Trophoblast cell (in vitro differentiated cells and primary cell): Measurements from ENCODE around the gene UVRAG.

Experiments used
- DNase-seq, 2 donors: peaks; one replicate each; pipeline ENCODE4 v3.0.0-alpha.2; 2016
- H2AFZ ChIP-seq: 2 replicates; pipeline ENCODE4 v1.6.1; 2013; ENCODE audit warnings: low read length, moderate library complexity, mild to moderate bottlenecking; ENCODE audit not compliant: insufficient read depth, poor library complexity
- H2AK5ac ChIP-seq: 2 replicates; pipeline ENCODE4 v1.6.1; 2013; ENCODE audit warnings: mild to moderate bottlenecking, low read length
- H2BK120ac ChIP-seq: 2 replicates; pipeline ENCODE4 v1.6.1; 2013; ENCODE audit warnings: low read length, mild to moderate bottlenecking, moderate library complexity; ENCODE audit not compliant: insufficient read depth, poor library complexity
- H2BK12ac ChIP-seq: 2 replicates; pipeline ENCODE4 v1.6.1; 2013; ENCODE audit warnings: mild to moderate bottlenecking, low read length, moderate library complexity
- H2BK5ac ChIP-seq: 2 replicates; pipeline ENCODE4 v1.6.1; 2013; ENCODE audit warnings: low read length, low read depth, moderate library complexity, mild to moderate bottlenecking; ENCODE audit not compliant: poor library complexity
- H3K14ac ChIP-seq: 2 replicates; pipeline ENCODE4 v1.6.1; 2013; ENCODE audit warnings: mild to moderate bottlenecking, low read length
- H3K18ac ChIP-seq: 2 replicates; pipeline ENCODE4 v1.6.1; 2013; ENCODE audit warnings: mild to moderate bottlenecking, low read length
- H3K23ac ChIP-seq: 2 replicates; pipeline ENCODE4 v1.6.1; 2013; ENCODE audit warnings: low read length
- H3K27ac ChIP-seq: 2 replicates; pipeline ENCODE4 v1.5.1; 2013; ENCODE audit warnings: low read depth, mild to moderate bottlenecking, inconsistent platforms, low read length, moderate library complexity
- H3K27me3 ChIP-seq: 2 replicates; pipeline ENCODE4 v1.6.1; 2013; ENCODE audit warnings: inconsistent platforms, mild to moderate bottlenecking, low read length, moderate library complexity; ENCODE audit not compliant: insufficient read depth
- H3K36me3 ChIP-seq, 2 experiments: 1 replicate in 1 of 2; 2 replicates in 1 of 2; pipeline ENCODE4 v1.6.1; 2013; ENCODE audit warnings: low read length in 2 of 2, mild to moderate bottlenecking in 2 of 2, moderate library complexity in 1 of 2; ENCODE audit not compliant: insufficient read depth in 2 of 2, control insufficient read depth in 1 of 2
- H3K4ac ChIP-seq: 2 replicates; pipeline ENCODE4 v1.6.1; 2013; ENCODE audit warnings: low read depth, mild to moderate bottlenecking, low read length, moderate library complexity
- H3K4me1 ChIP-seq, 2 experiments: 1 replicate in 1 of 2; 2 replicates in 1 of 2; pipeline ENCODE4 v1.6.1; 2013; ENCODE audit warnings: low read length in 2 of 2, mild to moderate bottlenecking in 2 of 2, moderate library complexity in 1 of 2; ENCODE audit not compliant: insufficient read depth in 2 of 2, control insufficient read depth in 1 of 2
- H3K4me2 ChIP-seq: 2 replicates; pipeline ENCODE4 v1.6.1; 2013; ENCODE audit warnings: inconsistent platforms, mild to moderate bottlenecking, low read length, moderate library complexity
- H3K4me3 ChIP-seq: 2 replicates; pipeline ENCODE4 v1.5.1; 2013; ENCODE audit warnings: mild to moderate bottlenecking, low read depth, low read length, inconsistent platforms
- H3K79me1 ChIP-seq: one replicate; pipeline ENCODE4 v1.6.1; 2013; ENCODE audit warnings: low read length
- H3K79me2 ChIP-seq: 2 replicates; pipeline ENCODE4 v1.6.1; 2013; ENCODE audit warnings: low read length, mild to moderate bottlenecking; ENCODE audit not compliant: control insufficient read depth, insufficient read depth, poor library complexity
- H3K9ac ChIP-seq: 2 replicates; pipeline ENCODE4 v1.6.1; 2013; ENCODE audit warnings: mild to moderate bottlenecking, low read length
- H3K9me3 ChIP-seq: 2 replicates; pipeline ENCODE4 v1.6.1; 2013; ENCODE audit warnings: low read depth, mild to moderate bottlenecking, control low read depth, inconsistent platforms, low read length; ENCODE audit not compliant: insufficient read depth
- H4K12ac ChIP-seq: 2 replicates; pipeline ENCODE4 v1.6.1; 2013; ENCODE audit warnings: low read depth, mild to moderate bottlenecking, low read length, moderate library complexity
- H4K8ac ChIP-seq: 2 replicates; pipeline ENCODE4 v1.6.1; 2013; ENCODE audit warnings: low read depth, mild to moderate bottlenecking, low read length, moderate library complexity
- H4K91ac ChIP-seq: one replicate; pipeline ENCODE4 v1.6.1; 2013; ENCODE audit warnings: low read depth, mild to moderate bottlenecking, low read length, moderate library complexity
- WGBS: extraction: QIAGEN DNeasy Blood & Tissue Kit; methylation state at CpG from one replicate; pipeline ENCODE4 v1.1.7; 2013; ENCODE audit warnings: missing lambda C conversion rate; ENCODE audit not compliant: insufficient read length, insufficient coverage; ENCODE audit errors: extremely low coverage; 5-methylcytosine and 5-hydroxymethylcytosine counted together

UVRAG gene

DNA sequence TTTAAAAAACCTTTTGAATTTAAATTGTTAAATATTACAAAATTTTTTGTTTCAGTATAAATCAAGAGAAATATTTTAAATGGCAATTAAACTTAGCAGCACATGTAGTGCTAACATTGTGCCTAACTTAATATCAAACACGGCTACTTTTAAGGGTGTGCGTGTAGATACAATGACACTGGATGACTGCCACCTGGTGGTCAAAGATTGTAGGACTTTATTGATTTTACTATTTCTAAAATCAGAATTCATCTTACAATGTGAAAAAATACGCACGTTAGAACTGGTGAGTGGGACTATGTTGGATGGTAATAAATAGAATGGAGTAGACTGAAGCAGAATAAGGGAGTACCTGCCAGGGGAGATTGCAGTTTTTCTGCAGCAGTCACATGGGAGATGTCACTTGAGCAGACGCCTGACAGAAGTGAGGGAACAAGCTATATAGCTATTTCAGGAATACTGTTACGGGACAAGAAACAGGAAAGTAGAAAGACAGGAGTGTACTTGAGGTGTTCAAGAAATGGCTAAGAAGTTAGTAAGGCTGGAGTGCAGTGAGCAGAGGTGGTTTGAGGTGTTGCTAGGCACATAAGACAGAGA lies 52.9 kb downstream of the UVRAG start:
- WGBS: no CpG with 5 or more reads among the region's 6 CpGs

DNA sequence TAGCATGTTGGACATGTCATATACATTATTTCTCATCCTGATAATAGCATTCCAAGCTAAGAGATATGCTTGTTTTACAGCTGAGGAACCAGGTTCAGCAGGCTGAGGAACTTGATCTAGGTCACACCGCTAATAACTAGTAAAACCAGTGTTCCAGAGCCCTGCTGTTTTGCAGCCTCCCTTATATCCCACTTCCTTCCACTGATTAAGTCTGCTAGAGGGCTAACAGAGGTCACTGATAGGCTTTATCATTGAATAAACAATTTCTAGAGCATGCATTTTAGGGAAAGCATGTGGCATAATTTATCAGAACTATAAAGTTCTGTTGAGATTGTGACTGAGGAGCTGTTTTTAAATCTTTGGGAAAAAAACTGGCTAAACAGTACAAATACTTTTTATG lies 54.0 kb downstream of the UVRAG start:
- Histone ChIP-seq H2BK5ac (no peak overlapping the region), H4K8ac (no peak overlapping the region), H2AK5ac (no peak overlapping the region), H3K4me1 (no peaks in the 10 kb centered on the region), H2AFZ (no peak overlapping the region), H4K91ac (no peak overlapping the region), H3K4ac (no peak overlapping the region), H3K79me2 (no peaks in the 10 kb centered on the region), H4K12ac (no peak overlapping the region), H2BK120ac (no peak overlapping the region), H2BK12ac (no peak overlapping the region), H3K36me3 (no peaks in the 10 kb centered on the region), H3K4me3 (no peak overlapping the region), H3K79me1 (no peaks in the 10 kb centered on the region), H3K23ac (no peak overlapping the region), H3K18ac (no peak overlapping the region), H3K27ac (no peak overlapping the region), H3K14ac (no peak overlapping the region), H3K27me3 (no peaks in the 10 kb centered on the region), H3K9me3 (no peaks in the 10 kb centered on the region), H3K4me2 (no peak overlapping the region), H3K9ac (no peak overlapping the region)
- no peak for DNase-seq
- WGBS: no CpG with 5 or more reads among the region's 1 CpG

More for the DNA sequence above, 52.9 kb downstream of the UVRAG start:
- Histone ChIP-seq H2BK5ac (no peak overlapping the region), H4K91ac (no peak overlapping the region), H3K9ac (no peak overlapping the region), H3K4me3 (no peak overlapping the region), H2AFZ (no peak overlapping the region), H4K8ac (no peak overlapping the region), H3K23ac (no peak overlapping the region), H2AK5ac (no peak overlapping the region), H3K14ac (no peak overlapping the region), H2BK120ac (no peak overlapping the region), H3K79me2 (no peaks in the 10 kb centered on the region), H3K18ac (no peak overlapping the region), H2BK12ac (no peak overlapping the region), H3K4me2 (no peak overlapping the region), H3K9me3 (no peaks in the 10 kb centered on the region), H3K4ac (no peak overlapping the region), H3K27me3 (no peaks in the 10 kb centered on the region), H3K4me1 (no peaks in the 10 kb centered on the region), H3K27ac (no peak overlapping the region), H4K12ac (no peak overlapping the region), H3K36me3 (no peaks in the 10 kb centered on the region), H3K79me1 (no peaks in the 10 kb centered on the region)
- DNase-seq: peak; percentile 27 to 84

GRCh38 chr11:75869661-75870455 lies 54.8 kb downstream of the UVRAG start:
- H2AK5ac ChIP-seq: no peak overlapping the region
- H3K79me1 ChIP-seq: no peaks in the 10 kb centered on the region
- no peaks in the 10 kb centered on the region for H3K36me3 ChIP-seq
- H3K27ac ChIP-seq: no peak overlapping the region
- 100% methylated on average over 1 of the region's 1 CpG for WGBS
- H3K4me2 ChIP-seq: no peak overlapping the region
- H3K23ac ChIP-seq: no peak overlapping the region
- H2BK5ac ChIP-seq: no peak overlapping the region
- H4K12ac ChIP-seq: no peak overlapping the region
- H3K14ac ChIP-seq: no peak overlapping the region
- H3K4ac ChIP-seq: no peak overlapping the region
- H3K4me3 ChIP-seq: no peak overlapping the region
- no peaks in the 10 kb centered on the region for H3K4me1 ChIP-seq
- H4K91ac ChIP-seq: no peak overlapping the region
- H3K18ac ChIP-seq: no peak overlapping the region
- no peak overlapping the region for H4K8ac ChIP-seq
- no peak overlapping the region for H2BK12ac ChIP-seq
- H3K79me2 ChIP-seq: no peaks in the 10 kb centered on the region
- DNase-seq: no peak
- H2AFZ ChIP-seq: no peak overlapping the region
- no peak overlapping the region for H2BK120ac ChIP-seq
- no peaks in the 10 kb centered on the region for H3K9me3 ChIP-seq
- no peak overlapping the region for H3K9ac ChIP-seq
- no peaks in the 10 kb centered on the region for H3K27me3 ChIP-seq

GRCh38 chr11:75872887-75873416 lies 57.9 kb downstream of the UVRAG start:
- DNase-seq: no peak
- Histone ChIP-seq H4K8ac (no peak overlapping the region), H2AK5ac (no peak overlapping the region), H3K4ac (no peak overlapping the region), H3K14ac (no peak overlapping the region), H3K9ac (no peak overlapping the region), H3K79me2 (no peaks in the 10 kb centered on the region), H3K9me3 (no peaks in the 10 kb centered on the region), H3K4me3 (no peak overlapping the region), H2BK5ac (no peak overlapping the region), H3K23ac (no peak overlapping the region), H3K79me1 (no peaks in the 10 kb centered on the region), H2AFZ (no peak overlapping the region), H4K91ac (no peak overlapping the region), H3K27ac (no peak overlapping the region), H2BK12ac (no peak overlapping the region), H3K4me1 (no peaks in the 10 kb centered on the region), H3K27me3 (no peaks in the 10 kb centered on the region), H4K12ac (no peak overlapping the region), H2BK120ac (no peak overlapping the region), H3K36me3 (no peaks in the 10 kb centered on the region), H3K18ac (no peak overlapping the region), H3K4me2 (no peak overlapping the region)
- no CpG with 5 or more reads among the region's 5 CpGs for WGBS
